ENCODE measurements around the gene OXT. TPM values are rescaled to one million over a fixed set of nuclear protein-coding genes. Genes with fewer than 3 reads are reported as not detected.

The OXT gene
- total and polyA plus RNA-seq, 2 of the 13 experiments (the other 11 are each of a cell fraction or from before 2014, with no cell fraction given) = not detected

- TF ChIP-seq SOX6 (IDR thresholded peaks at IDR 0.05) (no peak), SOX6 (CRISPR knock-in tag; IDR thresholded peaks at IDR 0.05) (0 out of 2 replicates have a peak, but pooled peaks have one; percentile 22), FOXO1 (CRISPR knock-in tag; IDR thresholded peaks at IDR 0.05) (no peak), ZNF576 (CRISPR knock-in tag; IDR thresholded peaks at IDR 0.05) (peak; percentile 73; the same call in 1 of the 2 replicates), ZNF160 (CRISPR knock-in tag; IDR thresholded peaks at IDR 0.05) (no peak), CREBL2 (CRISPR knock-in tag; IDR thresholded peaks at IDR 0.05; ENCODE audit: borderline replicate concordance) (no peak), ZBTB8A (CRISPR knock-in tag; IDR thresholded peaks at IDR 0.05; ENCODE audit: borderline replicate concordance, low read depth) (no peak), GMEB1 (CRISPR knock-in tag; IDR thresholded peaks at IDR 0.05; ENCODE audit: borderline replicate concordance) (no peak), ZNF484 (CRISPR knock-in tag; IDR thresholded peaks at IDR 0.05; ENCODE audit: borderline replicate concordance, low read depth) (no peak), PHF21A (CRISPR knock-in tag; IDR thresholded peaks at IDR 0.05) (no peak; the same call in 1 of the 2 replicates), MBNL3 (CRISPR knock-in tag; conservative IDR thresholded peaks at IDR 0.05) (no peak), ZNF713 (CRISPR knock-in tag; IDR thresholded peaks at IDR 0.05) (no peak), ZNF124 (CRISPR knock-in tag; IDR thresholded peaks at IDR 0.05) (0 out of 2 replicates have a peak, but pooled peaks have one; percentile 33), HDAC6 (IDR thresholded peaks at IDR 0.05; ENCODE audit: low read depth, low read length) (no peak), ZNF343 (CRISPR knock-in tag; IDR thresholded peaks at IDR 0.05) (no peak), EEA1 (CRISPR knock-in tag; IDR thresholded peaks at IDR 0.05; ENCODE audit: borderline replicate concordance) (no peak)
- TF ChIP-seq, protein P1, sequence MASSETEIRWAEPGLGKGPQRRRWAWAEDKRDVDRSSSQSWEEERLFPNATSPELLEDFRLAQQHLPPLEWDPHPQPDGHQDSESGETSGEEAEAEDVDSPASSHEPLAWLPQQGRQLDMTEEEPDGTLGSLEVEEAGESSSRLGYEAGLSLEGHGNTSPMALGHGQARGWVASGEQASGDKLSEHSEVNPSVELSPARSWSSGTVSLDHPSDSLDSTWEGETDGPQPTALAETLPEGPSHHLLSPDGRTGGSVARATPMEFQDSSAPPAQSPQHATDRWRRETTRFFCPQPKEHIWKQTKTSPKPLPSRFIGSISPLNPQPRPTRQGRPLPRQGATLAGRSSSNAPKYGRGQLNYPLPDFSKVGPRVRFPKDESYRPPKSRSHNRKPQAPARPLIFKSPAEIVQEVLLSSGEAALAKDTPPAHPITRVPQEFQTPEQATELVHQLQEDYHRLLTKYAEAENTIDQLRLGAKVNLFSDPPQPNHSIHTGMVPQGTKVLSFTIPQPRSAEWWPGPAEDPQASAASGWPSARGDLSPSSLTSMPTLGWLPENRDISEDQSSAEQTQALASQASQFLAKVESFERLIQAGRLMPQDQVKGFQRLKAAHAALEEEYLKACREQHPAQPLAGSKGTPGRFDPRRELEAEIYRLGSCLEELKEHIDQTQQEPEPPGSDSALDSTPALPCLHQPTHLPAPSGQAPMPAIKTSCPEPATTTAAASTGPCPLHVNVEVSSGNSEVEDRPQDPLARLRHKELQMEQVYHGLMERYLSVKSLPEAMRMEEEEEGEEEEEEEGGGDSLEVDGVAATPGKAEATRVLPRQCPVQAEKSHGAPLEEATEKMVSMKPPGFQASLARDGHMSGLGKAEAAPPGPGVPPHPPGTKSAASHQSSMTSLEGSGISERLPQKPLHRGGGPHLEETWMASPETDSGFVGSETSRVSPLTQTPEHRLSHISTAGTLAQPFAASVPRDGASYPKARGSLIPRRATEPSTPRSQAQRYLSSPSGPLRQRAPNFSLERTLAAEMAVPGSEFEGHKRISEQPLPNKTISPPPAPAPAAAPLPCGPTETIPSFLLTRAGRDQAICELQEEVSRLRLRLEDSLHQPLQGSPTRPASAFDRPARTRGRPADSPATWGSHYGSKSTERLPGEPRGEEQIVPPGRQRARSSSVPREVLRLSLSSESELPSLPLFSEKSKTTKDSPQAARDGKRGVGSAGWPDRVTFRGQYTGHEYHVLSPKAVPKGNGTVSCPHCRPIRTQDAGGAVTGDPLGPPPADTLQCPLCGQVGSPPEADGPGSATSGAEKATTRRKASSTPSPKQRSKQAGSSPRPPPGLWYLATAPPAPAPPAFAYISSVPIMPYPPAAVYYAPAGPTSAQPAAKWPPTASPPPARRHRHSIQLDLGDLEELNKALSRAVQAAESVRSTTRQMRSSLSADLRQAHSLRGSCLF (CRISPR knock-in tag; IDR thresholded peaks at IDR 0.05; ENCODE audit: borderline replicate concordance) = no peak
- TF ChIP-seq, protein P2, sequence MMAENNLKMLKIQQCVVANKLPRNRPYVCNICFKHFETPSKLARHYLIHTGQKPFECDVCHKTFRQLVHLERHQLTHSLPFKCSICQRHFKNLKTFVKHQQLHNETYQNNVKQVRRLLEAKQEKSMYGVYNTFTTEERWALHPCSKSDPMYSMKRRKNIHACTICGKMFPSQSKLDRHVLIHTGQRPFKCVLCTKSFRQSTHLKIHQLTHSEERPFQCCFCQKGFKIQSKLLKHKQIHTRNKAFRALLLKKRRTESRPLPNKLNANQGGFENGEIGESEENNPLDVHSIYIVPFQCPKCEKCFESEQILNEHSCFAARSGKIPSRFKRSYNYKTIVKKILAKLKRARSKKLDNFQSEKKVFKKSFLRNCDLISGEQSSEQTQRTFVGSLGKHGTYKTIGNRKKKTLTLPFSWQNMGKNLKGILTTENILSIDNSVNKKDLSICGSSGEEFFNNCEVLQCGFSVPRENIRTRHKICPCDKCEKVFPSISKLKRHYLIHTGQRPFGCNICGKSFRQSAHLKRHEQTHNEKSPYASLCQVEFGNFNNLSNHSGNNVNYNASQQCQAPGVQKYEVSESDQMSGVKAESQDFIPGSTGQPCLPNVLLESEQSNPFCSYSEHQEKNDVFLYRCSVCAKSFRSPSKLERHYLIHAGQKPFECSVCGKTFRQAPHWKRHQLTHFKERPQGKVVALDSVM (CRISPR knock-in tag; IDR thresholded peaks at IDR 0.05) = 0 out of 2 replicates have a peak, but pooled peaks have one; percentile 22
Measured at GRCh38 chr20:3115190-3116107, 44.0 kb downstream of the OXT start (continued).
